SK-N-SH treated with all-trans-retinoic acid at 6 μM for 48 hours (cell line): ENCODE measurements around the gene SULT2A1.

ENCODE experiments used
- ATAC-seq: fragments of 200-7000 bp; cut with Tn5 transposase; 3 replicates; pipeline ENCODE4 v1.9.1; 2020; ENCODE audit warnings: mild to moderate bottlenecking, moderate library complexity
- ARNTL ChIP-seq: fragments of 450-650 bp; formaldehyde crosslinking; IDR thresholded peaks from 2 replicates; pipeline ENCODE4 v1.5.0; 2020; ENCODE audit warnings: low read depth, mild to moderate bottlenecking, moderate library complexity, borderline replicate concordance
- BACH2 ChIP-seq: fragments of 250-450 bp; sonication (Bioruptor Pico); IDR thresholded peaks from 2 replicates; pipeline ENCODE4 v1.9.0; 2021; ENCODE audit warnings: mild to moderate bottlenecking, borderline replicate concordance
- CSDC2 ChIP-seq: fragments of 250-450 bp; sonication (Bioruptor Pico); IDR thresholded peaks from 2 replicates; pipeline ENCODE4 v1.5.0; 2020; ENCODE audit warnings: mild to moderate bottlenecking, moderate library complexity
- ESRRG ChIP-seq: fragments of 250-450 bp; sonication (Bioruptor Pico); IDR thresholded peaks from 2 replicates; pipeline ENCODE4 v1.6.1; 2021; ENCODE audit warnings: mild to moderate bottlenecking
- GLIS3 ChIP-seq: fragments of 250-450 bp; sonication (Bioruptor Pico); IDR thresholded peaks from 2 replicates; pipeline ENCODE4 v1.5.0; 2020; ENCODE audit warnings: mild to moderate bottlenecking, moderate library complexity
- ISL1 ChIP-seq: fragments of 250-450 bp; sonication (Bioruptor Pico); IDR thresholded peaks from 2 replicates; pipeline ENCODE4 v2.1.2; 2022; ENCODE audit warnings: mild to moderate bottlenecking, moderate library complexity
- OSR1 ChIP-seq: fragments of 250-450 bp; sonication (Bioruptor Pico); IDR thresholded peaks from 2 replicates; pipeline ENCODE4 v1.8.0; 2022; ENCODE audit warnings: moderate library complexity, mild to moderate bottlenecking, inconsistent platforms
- PPARA ChIP-seq: fragments of 250-450 bp; sonication (Bioruptor Pico); IDR thresholded peaks from 2 replicates; pipeline ENCODE4 v1.5.0; 2020; ENCODE audit warnings: mild to moderate bottlenecking, borderline replicate concordance
- RARB ChIP-seq: fragments of 250-450 bp; sonication (Bioruptor Pico); IDR thresholded peaks from 2 replicates; pipeline ENCODE4 v1.8.0; 2021; ENCODE audit warnings: mild to moderate bottlenecking, moderate library complexity
- SNAI2 ChIP-seq: fragments of 250-450 bp; sonication (Bioruptor Pico); IDR thresholded peaks from 2 replicates; pipeline ENCODE4 v1.5.0; 2020; ENCODE audit warnings: mild to moderate bottlenecking, moderate library complexity
- TCF4 ChIP-seq: fragments of 250-450 bp; sonication (Bioruptor Pico); IDR thresholded peaks from 2 replicates; pipeline ENCODE4 v1.8.0; 2021; ENCODE audit warnings: mild to moderate bottlenecking, moderate library complexity, borderline replicate concordance
- TOX ChIP-seq: fragments of 250-450 bp; sonication (Bioruptor Pico); IDR thresholded peaks from 2 replicates; pipeline ENCODE4 v1.8.0; 2021; ENCODE audit warnings: mild to moderate bottlenecking, moderate library complexity, borderline replicate concordance
- ZFP3 ChIP-seq: fragments of 250-450 bp; sonication (Bioruptor Pico); IDR thresholded peaks from 2 replicates; pipeline ENCODE4 v1.5.0; 2020; ENCODE audit warnings: mild to moderate bottlenecking, moderate library complexity
- ZFP30 ChIP-seq: fragments of 450-650 bp; formaldehyde crosslinking; IDR thresholded peaks from 2 replicates; pipeline ENCODE4 v1.5.0; 2022; ENCODE audit warnings: mild to moderate bottlenecking, moderate library complexity
- ZNF70 ChIP-seq: fragments of 450-650 bp; formaldehyde crosslinking; IDR thresholded peaks from 2 replicates; pipeline ENCODE4 v1.5.0; 2020; ENCODE audit warnings: mild to moderate bottlenecking, moderate library complexity
- ZNF8 ChIP-seq: fragments of 450-650 bp; formaldehyde crosslinking; IDR thresholded peaks from 2 replicates; pipeline ENCODE4 v1.5.0; 2020; ENCODE audit warnings: mild to moderate bottlenecking, moderate library complexity
- TF ChIP-seq, protein P1 (sequence below): fragments of 250-450 bp; sonication (Bioruptor Pico); IDR thresholded peaks from 2 replicates; pipeline ENCODE4 v1.5.1; 2020; ENCODE audit warnings: low read depth, mild to moderate bottlenecking, moderate library complexity
- TF ChIP-seq, protein P2 (sequence below): fragments of 250-450 bp; sonication (Bioruptor Pico); IDR thresholded peaks from 2 replicates; pipeline ENCODE4 v1.5.1; 2021; ENCODE audit warnings: mild to moderate bottlenecking, moderate library complexity
- TF ChIP-seq, protein P3 (sequence below): fragments of 250-450 bp; sonication (Bioruptor Pico); IDR thresholded peaks from 2 replicates; pipeline ENCODE4 v1.8.0; 2020; ENCODE audit warnings: mild to moderate bottlenecking, moderate library complexity, borderline replicate concordance
- TF ChIP-seq, protein P4 (sequence below): fragments of 250-450 bp; sonication (Bioruptor Pico); IDR thresholded peaks from 2 replicates; pipeline ENCODE4 v1.8.0; 2021; ENCODE audit warnings: low read depth, mild to moderate bottlenecking, moderate library complexity, borderline replicate concordance

The SULT2A1 gene

DNA sequence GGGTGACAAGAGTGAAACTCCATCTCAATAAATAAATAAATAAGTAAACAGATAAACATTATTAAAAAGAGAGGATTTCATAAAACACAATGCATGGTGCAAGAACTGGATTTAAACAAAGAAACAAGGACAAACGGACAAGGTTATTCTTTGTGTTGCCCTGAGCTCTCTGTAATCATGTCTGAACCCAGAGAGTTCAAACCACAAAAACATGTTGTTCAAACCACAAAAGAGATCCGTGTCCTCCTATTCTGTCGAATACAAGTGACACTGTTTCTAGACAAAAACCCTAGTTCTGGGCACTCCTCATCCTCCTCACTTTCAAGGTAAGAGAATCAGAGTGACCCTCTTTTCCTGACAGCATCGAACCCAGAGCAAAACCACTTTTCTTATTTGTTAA is 31.7 kb downstream of the SULT2A1 start:
- TF ChIP-seq PPARA (CRISPR knock-in tag): no peak
- ATAC-seq: no peak

DNA sequence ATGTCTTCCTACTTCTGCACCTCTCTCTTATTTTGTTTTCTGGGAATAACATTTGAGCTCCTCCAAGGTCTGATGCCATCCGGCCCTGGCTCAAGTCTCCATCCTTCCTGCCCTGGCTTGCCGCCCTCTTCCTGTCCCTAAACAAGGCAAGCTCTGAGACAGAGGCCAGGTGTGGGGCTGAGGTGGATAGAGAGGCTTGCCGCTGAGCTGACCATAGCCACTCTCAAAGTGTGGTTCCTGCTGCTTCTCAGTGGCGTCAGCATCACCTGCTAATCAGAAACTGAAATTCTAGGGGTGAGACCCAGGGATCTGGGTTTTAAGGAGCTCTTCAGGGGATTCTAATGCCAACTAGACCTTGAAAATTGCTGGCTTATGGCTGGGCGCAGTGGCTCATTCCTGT is 33.1 kb downstream of the SULT2A1 start:
- TF ChIP-seq ISL1 (CRISPR knock-in tag): no peak
- TF ChIP-seq TOX (CRISPR knock-in tag): no peak
- TF ChIP-seq, protein P1, sequence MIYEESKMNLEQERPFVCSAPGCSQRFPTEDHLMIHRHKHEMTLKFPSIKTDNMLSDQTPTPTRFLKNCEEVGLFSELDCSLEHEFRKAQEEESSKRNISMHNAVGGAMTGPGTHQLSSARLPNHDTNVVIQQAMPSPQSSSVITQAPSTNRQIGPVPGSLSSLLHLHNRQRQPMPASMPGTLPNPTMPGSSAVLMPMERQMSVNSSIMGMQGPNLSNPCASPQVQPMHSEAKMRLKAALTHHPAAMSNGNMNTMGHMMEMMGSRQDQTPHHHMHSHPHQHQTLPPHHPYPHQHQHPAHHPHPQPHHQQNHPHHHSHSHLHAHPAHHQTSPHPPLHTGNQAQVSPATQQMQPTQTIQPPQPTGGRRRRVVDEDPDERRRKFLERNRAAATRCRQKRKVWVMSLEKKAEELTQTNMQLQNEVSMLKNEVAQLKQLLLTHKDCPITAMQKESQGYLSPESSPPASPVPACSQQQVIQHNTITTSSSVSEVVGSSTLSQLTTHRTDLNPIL (CRISPR knock-in tag): no peak
- TF ChIP-seq CSDC2 (CRISPR knock-in tag): no peak
- TF ChIP-seq RARB (CRISPR knock-in tag): no peak
- TF ChIP-seq ZFP3 (CRISPR knock-in tag): no peak
- no peak for TF ChIP-seq ARNTL
- no peak for TF ChIP-seq GLIS3 (CRISPR knock-in tag)
- TF ChIP-seq, protein P2, sequence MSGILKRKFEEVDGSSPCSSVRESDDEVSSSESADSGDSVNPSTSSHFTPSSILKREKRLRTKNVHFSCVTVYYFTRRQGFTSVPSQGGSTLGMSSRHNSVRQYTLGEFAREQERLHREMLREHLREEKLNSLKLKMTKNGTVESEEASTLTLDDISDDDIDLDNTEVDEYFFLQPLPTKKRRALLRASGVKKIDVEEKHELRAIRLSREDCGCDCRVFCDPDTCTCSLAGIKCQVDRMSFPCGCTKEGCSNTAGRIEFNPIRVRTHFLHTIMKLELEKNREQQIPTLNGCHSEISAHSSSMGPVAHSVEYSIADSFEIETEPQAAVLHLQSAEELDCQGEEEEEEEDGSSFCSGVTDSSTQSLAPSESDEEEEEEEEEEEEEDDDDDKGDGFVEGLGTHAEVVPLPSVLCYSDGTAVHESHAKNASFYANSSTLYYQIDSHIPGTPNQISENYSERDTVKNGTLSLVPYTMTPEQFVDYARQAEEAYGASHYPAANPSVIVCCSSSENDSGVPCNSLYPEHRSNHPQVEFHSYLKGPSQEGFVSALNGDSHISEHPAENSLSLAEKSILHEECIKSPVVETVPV: no peak
- TF ChIP-seq TCF4 (CRISPR knock-in tag): no peak
- TF ChIP-seq, protein P3, sequence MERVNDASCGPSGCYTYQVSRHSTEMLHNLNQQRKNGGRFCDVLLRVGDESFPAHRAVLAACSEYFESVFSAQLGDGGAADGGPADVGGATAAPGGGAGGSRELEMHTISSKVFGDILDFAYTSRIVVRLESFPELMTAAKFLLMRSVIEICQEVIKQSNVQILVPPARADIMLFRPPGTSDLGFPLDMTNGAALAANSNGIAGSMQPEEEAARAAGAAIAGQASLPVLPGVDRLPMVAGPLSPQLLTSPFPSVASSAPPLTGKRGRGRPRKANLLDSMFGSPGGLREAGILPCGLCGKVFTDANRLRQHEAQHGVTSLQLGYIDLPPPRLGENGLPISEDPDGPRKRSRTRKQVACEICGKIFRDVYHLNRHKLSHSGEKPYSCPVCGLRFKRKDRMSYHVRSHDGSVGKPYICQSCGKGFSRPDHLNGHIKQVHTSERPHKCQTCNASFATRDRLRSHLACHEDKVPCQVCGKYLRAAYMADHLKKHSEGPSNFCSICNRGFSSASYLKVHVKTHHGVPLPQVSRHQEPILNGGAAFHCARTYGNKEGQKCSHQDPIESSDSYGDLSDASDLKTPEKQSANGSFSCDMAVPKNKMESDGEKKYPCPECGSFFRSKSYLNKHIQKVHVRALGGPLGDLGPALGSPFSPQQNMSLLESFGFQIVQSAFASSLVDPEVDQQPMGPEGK: no peak
- no peak for TF ChIP-seq ZNF8
- no peak for TF ChIP-seq OSR1 (CRISPR knock-in tag)
- no peak for TF ChIP-seq ZFP30
- TF ChIP-seq ESRRG (CRISPR knock-in tag): no peak
- ATAC-seq: no peak

DNA sequence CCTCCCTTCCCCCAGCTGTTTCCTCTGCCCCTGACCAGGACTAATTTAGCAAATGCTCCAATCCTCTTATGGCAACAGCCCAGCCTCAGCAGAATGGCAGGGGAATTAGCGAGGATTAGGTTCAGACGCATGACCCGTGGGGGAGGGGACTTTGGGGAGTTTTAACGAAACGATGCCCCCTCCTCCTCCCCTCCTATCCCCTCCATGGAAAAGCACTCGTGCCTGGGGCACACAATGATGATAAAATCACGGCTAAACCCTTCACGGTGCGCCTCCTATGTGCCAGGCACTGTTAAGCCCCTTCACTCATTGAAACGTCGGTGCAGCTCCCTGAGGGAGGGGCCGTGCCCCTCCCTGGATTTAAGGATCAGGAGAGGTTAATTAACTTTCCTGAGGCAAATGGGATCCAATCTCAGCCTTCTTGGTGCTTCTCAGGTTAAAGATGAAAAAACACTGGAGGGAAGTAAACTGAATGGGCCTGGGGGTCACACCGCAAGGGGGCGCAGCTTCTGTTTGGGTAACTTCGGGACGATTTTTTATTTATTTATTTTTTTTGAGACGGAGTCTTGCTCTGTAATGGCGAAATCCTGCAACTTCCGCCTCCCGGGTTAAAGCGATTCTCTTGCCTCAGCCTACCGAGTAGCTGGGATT is 37.2 kb downstream of the SULT2A1 start:
- TF ChIP-seq ZFP3 (CRISPR knock-in tag) (no peak), BACH2 (no peak), ISL1 (CRISPR knock-in tag) (no peak), ZNF70 (CRISPR knock-in tag) (no peak)
- TF ChIP-seq, protein P3: no peak
- no peak for ATAC-seq

DNA sequence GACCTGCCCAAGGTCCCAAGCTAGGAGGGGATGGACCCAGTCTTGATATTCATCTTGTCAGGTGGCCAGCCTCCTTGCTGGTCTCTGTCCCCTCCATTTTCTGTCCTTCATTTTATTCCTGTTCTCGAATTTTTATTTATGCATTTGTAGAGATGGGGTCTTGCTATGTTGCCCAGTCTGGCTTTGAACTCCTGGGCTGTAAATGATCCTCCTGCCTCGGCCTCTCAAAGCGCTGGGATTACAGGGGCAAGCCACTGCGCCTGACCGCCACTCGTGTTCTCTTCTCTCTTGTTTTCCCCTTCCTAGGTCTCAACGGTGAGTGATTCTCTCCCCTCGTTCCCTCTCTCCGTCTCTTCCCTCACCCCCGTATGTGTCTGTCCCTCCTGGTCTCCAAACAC is 37.7 kb downstream of the SULT2A1 start:
- ATAC-seq: no peak
- no peak for TF ChIP-seq ESRRG (CRISPR knock-in tag)
- no peak for TF ChIP-seq TCF4 (CRISPR knock-in tag)
- TF ChIP-seq ZFP30: no peak
- TF ChIP-seq, protein P2: no peak
- no peak for TF ChIP-seq SNAI2
- no peak for TF ChIP-seq RARB (CRISPR knock-in tag)
- TF ChIP-seq, protein P4, sequence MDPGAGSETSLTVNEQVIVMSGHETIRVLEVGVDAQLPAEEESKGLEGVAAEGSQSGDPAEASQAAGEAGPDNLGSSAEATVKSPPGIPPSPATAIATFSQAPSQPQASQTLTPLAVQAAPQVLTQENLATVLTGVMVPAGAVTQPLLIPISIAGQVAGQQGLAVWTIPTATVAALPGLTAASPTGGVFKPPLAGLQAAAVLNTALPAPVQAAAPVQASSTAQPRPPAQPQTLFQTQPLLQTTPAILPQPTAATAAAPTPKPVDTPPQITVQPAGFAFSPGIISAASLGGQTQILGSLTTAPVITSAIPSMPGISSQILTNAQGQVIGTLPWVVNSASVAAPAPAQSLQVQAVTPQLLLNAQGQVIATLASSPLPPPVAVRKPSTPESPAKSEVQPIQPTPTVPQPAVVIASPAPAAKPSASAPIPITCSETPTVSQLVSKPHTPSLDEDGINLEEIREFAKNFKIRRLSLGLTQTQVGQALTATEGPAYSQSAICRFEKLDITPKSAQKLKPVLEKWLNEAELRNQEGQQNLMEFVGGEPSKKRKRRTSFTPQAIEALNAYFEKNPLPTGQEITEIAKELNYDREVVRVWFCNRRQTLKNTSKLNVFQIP: no peak
- TF ChIP-seq PPARA (CRISPR knock-in tag): no peak
